GM12878 (cell line): ENCODE results near the gene TRPM7. TPM values are rescaled to one million over a fixed set of nuclear protein-coding genes. Genes with fewer than 3 reads are reported as not detected.

Experiments used
- ATAC-seq: fragments of 200-7000 bp; cut with Tn5 transposase; 3 replicates; pipeline ENCODE4 v1.9.1; 2020; ENCODE audit warnings: mild to moderate bottlenecking, moderate library complexity
- BruUV-seq: library from RNA; stranded (reverse); fragments of 400-500 nt; replicated peaks from 2 replicates; lab custom pipeline; 2021; lab: Mats Ljungman, UMichigan
- CTCF ChIA-PET: fragments of 300-600 bp; sonication (Branson Sonifier 250); formaldehyde crosslinking; extraction: SDS; loops from one replicate; lab custom pipeline; 2021; ENCODE audit warnings: inconsistent platforms; lab: Yijun Ruan, JAX
- POLR2A ChIA-PET: fragments of 350-600 bp; formaldehyde crosslinking; extraction: SDS; loops from one replicate; lab custom pipeline; 2021; ENCODE audit warnings: inconsistent platforms; lab: Charles Lee
- RAD21 ChIA-PET: fragments of 300-600 bp; sonication (Branson Sonifier 250); formaldehyde crosslinking; loops from one replicate; lab custom pipeline; 2023; ENCODE audit warnings: antibody characterized with exemption; ENCODE audit not compliant: unreplicated experiment; lab: Charles Lee
- SMC1A ChIA-PET: fragments of 300-600 bp; sonication (Branson Sonifier 250); formaldehyde crosslinking; loops from one replicate; lab custom pipeline; 2023; ENCODE audit not compliant: unreplicated experiment, uncharacterized antibody; lab: Charles Lee
- DNase-seq: peaks from one replicate; pipeline ENCODE4 v3.0.0-alpha.2; 2011; ENCODE audit warnings: low read depth, low spot score
- FAIRE-seq: peaks from 3 replicates; lab custom pipeline; 2011; peaks lifted over from hg19 to GRCh38; lab: Jason Lieb, UNC
- H2AFZ ChIP-seq: 2 replicates; pipeline ENCODE4 v1.6.0; 2011; ENCODE audit warnings: low read depth, low read length, control low read depth; ENCODE audit not compliant: control insufficient read depth
- H3K27ac ChIP-seq: 2 replicates; pipeline ENCODE4 v1.5.1; 2011; ENCODE audit warnings: control low read depth; ENCODE audit not compliant: control insufficient read depth, insufficient read depth
- H3K27me3 ChIP-seq, 2 experiments: replicated peaks in 1 of 2; 2 replicates each; pipeline versions ENCODE4 v1.6.0 to v1.6.1; 2011; ENCODE audit warnings: low read length in 1 of 2; ENCODE audit not compliant: control insufficient read depth in 2 of 2, insufficient read depth in 2 of 2
- H3K36me3 ChIP-seq, 2 experiments: 2 replicates each; pipeline ENCODE4 v1.5.1; 2011; ENCODE audit warnings: low read length in 1 of 2; ENCODE audit not compliant: control insufficient read depth in 2 of 2, insufficient read depth in 2 of 2
- H3K4me1 ChIP-seq: 2 replicates; pipeline ENCODE4 v1.6.1; 2011; ENCODE audit warnings: mild to moderate bottlenecking, low read length, moderate library complexity, mixed read lengths; ENCODE audit not compliant: control insufficient read depth, insufficient read depth
- H3K4me2 ChIP-seq: 2 replicates; pipeline ENCODE4 v1.6.0; 2011; ENCODE audit warnings: control low read depth; ENCODE audit not compliant: control insufficient read depth, insufficient read depth
- H3K4me3 ChIP-seq: fragments of 200-600 bp; sonication (generic); 2 replicates; pipeline ENCODE4 v1.5.1; 2016
- H3K79me2 ChIP-seq: 2 replicates; pipeline ENCODE4 v1.6.0; 2011; ENCODE audit warnings: low read length; ENCODE audit not compliant: control insufficient read depth, insufficient read depth
- H3K9ac ChIP-seq: 2 replicates; pipeline ENCODE4 v1.8.0; 2011; ENCODE audit warnings: low read length, control low read depth, mixed read lengths; ENCODE audit not compliant: control insufficient read depth, insufficient read depth
- H3K9me3 ChIP-seq: replicated peaks from 3 replicates; pipeline ENCODE4 v1.5.1; 2011; ENCODE audit warnings: mild to moderate bottlenecking, low read length; ENCODE audit not compliant: control insufficient read depth, insufficient read depth
- H4K20me1 ChIP-seq: 2 replicates; pipeline ENCODE4 v1.6.0; 2011; ENCODE audit not compliant: control insufficient read depth, insufficient read depth
- CBFB ChIP-seq: IDR thresholded peaks from 2 replicates; pipeline ENCODE4 v1.6.1; 2016; ENCODE audit warnings: antibody characterized with exemption, low read depth
- EGR1 ChIP-seq, 2 experiments: IDR thresholded peaks; 1 replicate in 1 of 2; 2 replicates in 1 of 2; pipeline ENCODE4 v1.6.1; 2011 to 2012; ENCODE audit warnings: low read depth in 2 of 2, low read length in 2 of 2, borderline replicate concordance in 1 of 2, mild to moderate bottlenecking in 1 of 2, moderate library complexity in 1 of 2
- FOXM1 ChIP-seq: IDR thresholded peaks from 2 replicates; pipeline ENCODE4 v1.6.1; 2012; ENCODE audit warnings: low read depth, mild to moderate bottlenecking, inconsistent platforms, low read length, moderate library complexity
- LARP7 ChIP-seq: fragments of 450-650 bp; IDR thresholded peaks from 2 replicates; pipeline ENCODE4 v1.6.1; 2017; ENCODE audit warnings: mild to moderate bottlenecking
- MEF2A ChIP-seq: IDR thresholded peaks from 2 replicates; pipeline ENCODE4 v1.6.1; 2011; ENCODE audit warnings: low read depth, mild to moderate bottlenecking, low read length, moderate library complexity; ENCODE audit not compliant: insufficient read depth
- NFIC ChIP-seq: IDR thresholded peaks from 2 replicates; pipeline ENCODE4 v1.6.1; 2012; ENCODE audit warnings: low read depth, mild to moderate bottlenecking, inconsistent platforms, low read length, moderate library complexity
- POLR2A ChIP-seq: IDR thresholded peaks from 2 replicates; pipeline ENCODE4 v1.6.1; 2011; ENCODE audit warnings: low read depth, mild to moderate bottlenecking, low read length
- SIN3A ChIP-seq: IDR thresholded peaks from 2 replicates; pipeline ENCODE4 v1.6.1; 2012; ENCODE audit warnings: low read depth, low read length, improper control_type of control experiment
- WRNIP1 ChIP-seq: IDR thresholded peaks from 2 replicates; pipeline ENCODE4 v1.6.1; 2011; ENCODE audit warnings: low read depth, low read length, improper control_type of control experiment, borderline replicate concordance
- WGBS: methylation state at CpG from one replicate; pipeline ENCODE4 v1.1.6; 2016; ENCODE audit warnings: low lambda C conversion rate; ENCODE audit not compliant: insufficient replicate concordance, insufficient coverage; ENCODE audit errors: missing lambda C conversion rate; 5-methylcytosine and 5-hydroxymethylcytosine counted together
- in situ Hi-C: fragments of 300-500 bp; cut with MboI; formaldehyde crosslinking; loops from 9 replicates; pipeline ENCODE4 v1.14.3; 2018; ENCODE audit warnings: mixed read lengths
- intact Hi-C: fragments of 100-400 bp; cut with micrococcal nuclease; formaldehyde crosslinking; loops from one replicate; pipeline ENCODE4 v1.14.2; 2022; ENCODE audit not compliant: unreplicated experiment
- polyA plus RNA-seq, 11 experiments: library from polyadenylated mRNA; depleted of rRNA in 4 of 11; unstranded in 6 of 11; stranded (reverse) in 5 of 11; fragments of >200 nt; fragmentation: Nextera tagmentation in 4 of 11; fragmentation: Illumina TruSeq in 1 of 11; extraction: Ambion mirVana in 4 of 11; extraction: Trizol in 1 of 11; gene quantifications; 1 replicate in 1 of 11; 2 replicates in 10 of 11; pipeline versions ENCODE4 v1.2.1 to v1.2.3, GENCODE V29; 2011 to 2016; ENCODE audit warnings: inconsistent platforms in 2 of 11, missing spikeins in 2 of 11, low read depth in 1 of 11
- total RNA-seq, 4 experiments: library from RNA; depleted of rRNA in 3 of 4; stranded (reverse); fragments of >200 nt in 3 of 4; fragmentation: Illumina TruSeq in 1 of 4; extraction: Trizol in 1 of 4; gene quantifications; 2 replicates each; pipeline versions ENCODE4 v1.2.1 to v1.2.3, GENCODE V29; 2013 to 2021
- TF ChIP-seq, protein P1 (sequence below): fragments of 450-650 bp; IDR thresholded peaks from 2 replicates; pipeline ENCODE4 v1.6.1; 2016; ENCODE audit warnings: mild to moderate bottlenecking
- TF ChIP-seq, protein P2 (sequence below): fragments of 450-650 bp; IDR thresholded peaks from 2 replicates; pipeline ENCODE4 v1.6.1; 2017; ENCODE audit warnings: borderline replicate concordance
- TF ChIP-seq, protein P3 (sequence below): fragments of 450-650 bp; IDR thresholded peaks from 2 replicates; pipeline ENCODE4 v1.6.1; 2017; ENCODE audit warnings: mild to moderate bottlenecking

TRPM7 gene
- total and polyA plus RNA-seq, 10 of the 15 experiments (the other 5 are each of a cell fraction or from before 2014, with no cell fraction given): 4.5 to 49.7 (median 22.5) TPM

- H3K9me3 ChIP-seq: no peaks in the 10 kb centered on the region
- SMC1A ChIA-PET: no interaction called here
- no peak overlapping the region for H3K9ac ChIP-seq
- no peak overlapping the region for H3K4me3 ChIP-seq
- H3K79me2 ChIP-seq: peaks cover 34% of the 10 kb centered on the region
- H3K36me3 ChIP-seq: peaks cover 0 to 11% of the 10 kb centered on the region in 2 experiments
- POLR2A ChIA-PET: no interaction called here
- FAIRE-seq (no peak), ATAC-seq (no peak), DNase-seq (no peak)
- no peak overlapping the region for H3K27ac ChIP-seq
- intact Hi-C loops (no loop called here), in situ Hi-C loops (no loop called here)
- H4K20me1 ChIP-seq: no peaks in the 10 kb centered on the region
- BruUV-seq: no TSS peak
- RAD21 ChIA-PET: no interaction called here
- no peak overlapping the region for H2AFZ ChIP-seq
- no peaks in the 10 kb centered on the region; the same call in 1 of the 2 replicates for H3K4me1 ChIP-seq
- H3K27me3 ChIP-seq: no peaks in the 10 kb centered on the region
- 50% methylated on average over 2 of the region's 2 CpGs for WGBS
- CTCF ChIA-PET: interaction anchor here (1.2 kb wide), 1 partner anchor 296 kb away, joined by 3 read pairs; no protein-coding TSS in a partner anchor
- no peak overlapping the region for H3K4me2 ChIP-seq
- TF ChIP-seq, protein P1, sequence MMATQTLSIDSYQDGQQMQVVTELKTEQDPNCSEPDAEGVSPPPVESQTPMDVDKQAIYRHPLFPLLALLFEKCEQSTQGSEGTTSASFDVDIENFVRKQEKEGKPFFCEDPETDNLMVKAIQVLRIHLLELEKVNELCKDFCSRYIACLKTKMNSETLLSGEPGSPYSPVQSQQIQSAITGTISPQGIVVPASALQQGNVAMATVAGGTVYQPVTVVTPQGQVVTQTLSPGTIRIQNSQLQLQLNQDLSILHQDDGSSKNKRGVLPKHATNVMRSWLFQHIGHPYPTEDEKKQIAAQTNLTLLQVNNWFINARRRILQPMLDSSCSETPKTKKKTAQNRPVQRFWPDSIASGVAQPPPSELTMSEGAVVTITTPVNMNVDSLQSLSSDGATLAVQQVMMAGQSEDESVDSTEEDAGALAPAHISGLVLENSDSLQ: no peak
- TF ChIP-seq, protein P2, sequence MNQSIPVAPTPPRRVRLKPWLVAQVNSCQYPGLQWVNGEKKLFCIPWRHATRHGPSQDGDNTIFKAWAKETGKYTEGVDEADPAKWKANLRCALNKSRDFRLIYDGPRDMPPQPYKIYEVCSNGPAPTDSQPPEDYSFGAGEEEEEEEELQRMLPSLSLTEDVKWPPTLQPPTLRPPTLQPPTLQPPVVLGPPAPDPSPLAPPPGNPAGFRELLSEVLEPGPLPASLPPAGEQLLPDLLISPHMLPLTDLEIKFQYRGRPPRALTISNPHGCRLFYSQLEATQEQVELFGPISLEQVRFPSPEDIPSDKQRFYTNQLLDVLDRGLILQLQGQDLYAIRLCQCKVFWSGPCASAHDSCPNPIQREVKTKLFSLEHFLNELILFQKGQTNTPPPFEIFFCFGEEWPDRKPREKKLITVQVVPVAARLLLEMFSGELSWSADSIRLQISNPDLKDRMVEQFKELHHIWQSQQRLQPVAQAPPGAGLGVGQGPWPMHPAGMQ: no peak
- TF ChIP-seq MEF2A (no peak), FOXM1 (no peak), SIN3A (no peak), LARP7 (no peak), WRNIP1 (no peak), NFIC (no peak), CBFB (no peak), POLR2A (no peak), EGR1 (IDR thresholded peaks at IDR 0.05; ENCODE audit: borderline replicate concordance in 1 of 2, low read depth in 2 of 2, low read length in 2 of 2) (no peak)
- TF ChIP-seq, protein P3, sequence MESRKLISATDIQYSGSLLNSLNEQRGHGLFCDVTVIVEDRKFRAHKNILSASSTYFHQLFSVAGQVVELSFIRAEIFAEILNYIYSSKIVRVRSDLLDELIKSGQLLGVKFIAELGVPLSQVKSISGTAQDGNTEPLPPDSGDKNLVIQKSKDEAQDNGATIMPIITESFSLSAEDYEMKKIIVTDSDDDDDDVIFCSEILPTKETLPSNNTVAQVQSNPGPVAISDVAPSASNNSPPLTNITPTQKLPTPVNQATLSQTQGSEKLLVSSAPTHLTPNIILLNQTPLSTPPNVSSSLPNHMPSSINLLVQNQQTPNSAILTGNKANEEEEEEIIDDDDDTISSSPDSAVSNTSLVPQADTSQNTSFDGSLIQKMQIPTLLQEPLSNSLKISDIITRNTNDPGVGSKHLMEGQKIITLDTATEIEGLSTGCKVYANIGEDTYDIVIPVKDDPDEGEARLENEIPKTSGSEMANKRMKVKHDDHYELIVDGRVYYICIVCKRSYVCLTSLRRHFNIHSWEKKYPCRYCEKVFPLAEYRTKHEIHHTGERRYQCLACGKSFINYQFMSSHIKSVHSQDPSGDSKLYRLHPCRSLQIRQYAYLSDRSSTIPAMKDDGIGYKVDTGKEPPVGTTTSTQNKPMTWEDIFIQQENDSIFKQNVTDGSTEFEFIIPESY: no peak
Observed at GRCh38 chr15:50670115-50670514, 16.5 kb downstream of the TRPM7 start.
